Mesothelial cell of epicardium (in vitro differentiated cells): Measurements from ENCODE around the gene TRAP1. TPM values are rescaled to one million over a fixed set of nuclear protein-coding genes. Genes with fewer than 3 reads are reported as not detected.

Source experiments
- DNase-seq, 2 experiments: peaks; one replicate each; pipeline ENCODE4 v3.0.0; 2021; ENCODE audit warnings: low spot score in 2 of 2; ENCODE audit not compliant: unreplicated experiment in 2 of 2
- H3K27ac Mint-ChIP-seq: 2 replicates; pipeline ENCODE4 v1.8.0; 2021; ENCODE audit warnings: mixed read lengths
- H3K27me3 Mint-ChIP-seq: 2 replicates; pipeline ENCODE4 v1.8.0; 2021; ENCODE audit warnings: low read depth, mixed read lengths
- H3K36me3 Mint-ChIP-seq: 2 replicates; pipeline ENCODE4 v1.8.0; 2021; ENCODE audit warnings: mixed read lengths
- H3K4me1 Mint-ChIP-seq: 2 replicates; pipeline ENCODE4 v1.8.0; 2021; ENCODE audit warnings: mixed read lengths
- H3K4me3 Mint-ChIP-seq: 2 replicates; pipeline ENCODE4 v1.8.0; 2021; ENCODE audit warnings: mild to moderate bottlenecking, moderate library complexity, mixed read lengths
- H3K9me3 Mint-ChIP-seq: 2 replicates; pipeline ENCODE4 v1.8.0; 2021; ENCODE audit warnings: mixed read lengths
- total RNA-seq: library from RNA; stranded (reverse); gene quantifications from 3 replicates; pipeline ENCODE4 v1.2.1, GENCODE V29; 2021
- TF ChIP-seq, protein P1 (sequence below): fragments of 200-600 bp; sonication (generic); IDR thresholded peaks from one replicate; pipeline ENCODE4 v1.5.0; 2021; ENCODE audit warnings: antibody characterized with exemption; ENCODE audit not compliant: unreplicated experiment

The TRAP1 gene
- total RNA-seq, 1 donor from 2014 or later, result 149 TPM

DNA sequence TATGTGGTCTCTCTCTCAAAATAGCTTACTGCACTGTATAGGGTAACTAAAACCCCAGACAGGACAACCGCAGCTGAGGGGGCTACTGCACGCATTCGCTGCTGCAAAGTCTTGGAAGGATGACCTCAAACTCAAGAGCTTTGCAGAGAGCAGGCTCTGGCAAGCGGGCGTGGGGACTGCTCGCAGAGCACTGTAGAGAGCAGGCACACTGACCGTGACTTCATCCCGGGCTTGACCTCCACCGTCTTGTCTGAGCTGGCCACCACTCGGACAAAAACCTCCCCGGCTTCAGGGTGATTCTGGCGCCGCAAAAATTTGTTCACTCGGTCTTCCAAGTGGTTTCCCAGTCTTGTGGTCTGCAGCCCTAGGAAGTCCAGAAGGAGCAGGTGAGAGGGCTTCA, 22.9 kb upstream of the TRAP1 start:
- DNase-seq, result no peak
- H3K36me3 Mint-ChIP-seq, result peaks cover 56% of the 10 kb centered on the region
- TF ChIP-seq, protein P1, sequence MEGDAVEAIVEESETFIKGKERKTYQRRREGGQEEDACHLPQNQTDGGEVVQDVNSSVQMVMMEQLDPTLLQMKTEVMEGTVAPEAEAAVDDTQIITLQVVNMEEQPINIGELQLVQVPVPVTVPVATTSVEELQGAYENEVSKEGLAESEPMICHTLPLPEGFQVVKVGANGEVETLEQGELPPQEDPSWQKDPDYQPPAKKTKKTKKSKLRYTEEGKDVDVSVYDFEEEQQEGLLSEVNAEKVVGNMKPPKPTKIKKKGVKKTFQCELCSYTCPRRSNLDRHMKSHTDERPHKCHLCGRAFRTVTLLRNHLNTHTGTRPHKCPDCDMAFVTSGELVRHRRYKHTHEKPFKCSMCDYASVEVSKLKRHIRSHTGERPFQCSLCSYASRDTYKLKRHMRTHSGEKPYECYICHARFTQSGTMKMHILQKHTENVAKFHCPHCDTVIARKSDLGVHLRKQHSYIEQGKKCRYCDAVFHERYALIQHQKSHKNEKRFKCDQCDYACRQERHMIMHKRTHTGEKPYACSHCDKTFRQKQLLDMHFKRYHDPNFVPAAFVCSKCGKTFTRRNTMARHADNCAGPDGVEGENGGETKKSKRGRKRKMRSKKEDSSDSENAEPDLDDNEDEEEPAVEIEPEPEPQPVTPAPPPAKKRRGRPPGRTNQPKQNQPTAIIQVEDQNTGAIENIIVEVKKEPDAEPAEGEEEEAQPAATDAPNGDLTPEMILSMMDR, result no peak
- H3K4me1 Mint-ChIP-seq, result no peaks in the 10 kb centered on the region
- no peaks in the 10 kb centered on the region for H3K27me3 Mint-ChIP-seq
- H3K27ac Mint-ChIP-seq, result no peak overlapping the region
- no peak overlapping the region for H3K4me3 Mint-ChIP-seq
- no peaks in the 10 kb centered on the region for H3K9me3 Mint-ChIP-seq

DNA sequence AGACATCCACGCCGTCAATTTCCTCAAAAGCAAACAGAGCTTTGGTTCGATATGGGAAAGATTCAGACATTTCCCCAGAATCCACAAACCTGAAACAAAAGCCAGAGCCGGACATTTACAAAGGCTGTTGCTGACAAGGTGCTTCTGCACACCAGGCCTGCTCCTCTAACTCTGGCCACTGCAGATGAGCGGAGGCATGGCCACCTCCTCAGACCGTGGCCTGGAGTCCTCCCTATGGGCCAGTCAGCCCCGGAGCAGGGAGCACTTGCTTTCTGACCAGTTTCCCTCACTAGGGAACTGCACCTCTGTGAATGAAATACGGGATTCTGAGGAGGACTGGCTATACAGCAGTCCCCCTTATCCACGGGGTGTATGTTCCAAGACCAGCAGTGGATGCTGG, 22.3 kb upstream of the TRAP1 start:
- no peaks in the 10 kb centered on the region for H3K9me3 Mint-ChIP-seq
- TF ChIP-seq, protein P1, result no peak
- H3K27me3 Mint-ChIP-seq, result no peaks in the 10 kb centered on the region
- H3K4me1 Mint-ChIP-seq, result no peaks in the 10 kb centered on the region
- DNase-seq, result no peak
- H3K36me3 Mint-ChIP-seq, result peaks cover 57% of the 10 kb centered on the region
- H3K27ac Mint-ChIP-seq, result no peak overlapping the region
- no peak overlapping the region for H3K4me3 Mint-ChIP-seq

DNA sequence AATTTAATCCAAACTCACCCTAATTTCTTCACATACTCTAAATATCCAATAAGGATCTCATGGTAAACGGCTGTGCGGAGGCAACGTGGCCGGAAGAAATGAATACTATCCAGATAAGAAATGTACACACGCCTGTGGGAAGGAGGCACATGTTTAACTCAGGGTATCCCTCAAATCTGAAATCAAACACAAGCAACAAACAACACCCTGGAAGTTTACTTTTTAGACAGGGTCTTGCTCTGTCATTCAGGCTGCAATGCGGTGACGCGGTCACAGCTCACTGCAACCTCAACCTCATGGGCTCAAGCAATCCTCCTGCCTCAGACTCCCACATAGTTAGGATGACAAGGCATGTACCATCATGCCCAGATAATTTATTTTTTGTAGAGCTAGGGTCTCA, 21.2 kb upstream of the TRAP1 start:
- Mint-ChIP-seq H3K27me3 (no peaks in the 10 kb centered on the region), H3K4me1 (no peaks in the 10 kb centered on the region), H3K36me3 (peaks cover 61% of the 10 kb centered on the region), H3K4me3 (no peak overlapping the region), H3K27ac (no peak overlapping the region), H3K9me3 (no peaks in the 10 kb centered on the region)
- TF ChIP-seq, protein P1, result no peak
- no peak for DNase-seq

DNA sequence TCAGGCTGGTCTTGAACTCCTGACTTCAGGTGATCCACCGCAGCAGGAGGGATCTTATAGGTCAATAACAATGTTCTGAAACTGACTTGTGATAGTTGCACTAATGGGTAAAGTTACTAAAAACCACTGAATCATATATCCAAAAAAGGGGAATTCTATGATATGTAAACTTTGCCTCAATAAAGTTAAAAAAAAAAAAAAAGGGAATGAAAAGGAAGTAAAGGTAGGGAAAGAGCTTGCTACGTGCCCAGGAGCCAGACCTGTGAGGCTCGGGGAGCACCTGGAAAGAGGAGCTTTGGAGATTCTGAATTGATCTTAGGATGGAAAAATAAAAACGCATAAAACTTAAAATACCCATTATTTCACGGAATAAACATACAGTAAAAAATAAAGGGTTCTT, 20.8 kb upstream of the TRAP1 start:
- no peak overlapping the region for H3K27ac Mint-ChIP-seq
- TF ChIP-seq, protein P1, result no peak

DNA sequence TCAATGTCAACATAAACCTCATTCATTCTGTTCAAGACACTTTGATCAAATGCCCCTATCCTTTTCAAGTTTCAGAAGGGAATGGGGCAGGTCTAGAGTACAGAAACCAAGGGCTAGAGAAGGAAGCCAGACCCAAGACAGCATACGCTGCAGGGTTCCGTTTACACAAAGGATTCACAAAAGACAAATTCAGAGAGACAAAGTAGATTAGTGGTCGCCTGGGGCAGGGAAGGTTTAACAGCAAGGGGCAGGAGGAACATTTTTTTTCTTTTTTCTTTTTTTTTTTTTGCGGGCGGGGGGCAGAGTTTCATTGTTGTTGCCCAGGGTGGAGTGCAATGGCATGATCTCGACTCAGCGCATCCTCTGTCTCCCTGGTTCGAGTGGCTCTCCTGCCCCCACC, 19.9 kb upstream of the TRAP1 start:
- TF ChIP-seq, protein P1, result no peak
- peaks cover 60% of the 10 kb centered on the region for H3K36me3 Mint-ChIP-seq
- no peaks in the 10 kb centered on the region for H3K4me1 Mint-ChIP-seq
- no peaks in the 10 kb centered on the region for H3K27me3 Mint-ChIP-seq
- H3K27ac Mint-ChIP-seq, result no peak overlapping the region
- H3K9me3 Mint-ChIP-seq, result no peaks in the 10 kb centered on the region
- H3K4me3 Mint-ChIP-seq, result no peak overlapping the region
- DNase-seq, result no peak

More for the DNA sequence above, 20.8 kb upstream of the TRAP1 start:
- no peaks in the 10 kb centered on the region for H3K4me1 Mint-ChIP-seq
- H3K27me3 Mint-ChIP-seq, result no peaks in the 10 kb centered on the region
- no peaks in the 10 kb centered on the region for H3K9me3 Mint-ChIP-seq
- peaks cover 61% of the 10 kb centered on the region for H3K36me3 Mint-ChIP-seq
- no peak for DNase-seq
- no peak overlapping the region for H3K4me3 Mint-ChIP-seq

DNA sequence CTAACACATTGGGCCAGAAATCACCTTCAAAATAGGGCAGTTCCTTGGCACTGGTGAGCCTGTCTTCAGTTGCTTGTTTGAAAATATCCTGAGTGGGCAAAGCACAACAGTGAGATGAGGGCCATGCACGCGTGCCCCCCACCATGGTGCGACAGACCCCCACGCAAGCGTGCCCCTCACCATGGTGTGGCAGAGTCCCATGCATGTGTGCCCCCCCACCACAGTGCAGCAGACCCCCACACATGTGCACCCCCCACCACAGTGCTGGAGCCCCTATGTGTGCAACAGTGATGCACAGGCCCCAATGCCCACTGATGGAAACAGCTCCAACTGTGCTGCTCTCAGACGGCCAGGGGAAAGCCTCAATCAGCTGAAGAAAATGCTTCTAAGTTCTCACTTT, 18.8 kb upstream of the TRAP1 start:
- H3K36me3 Mint-ChIP-seq, result peaks cover 63% of the 10 kb centered on the region
- no peak overlapping the region for H3K27ac Mint-ChIP-seq
- no peaks in the 10 kb centered on the region for H3K27me3 Mint-ChIP-seq
- TF ChIP-seq, protein P1, result no peak
- H3K9me3 Mint-ChIP-seq, result no peaks in the 10 kb centered on the region
- no peaks in the 10 kb centered on the region for H3K4me1 Mint-ChIP-seq
- DNase-seq, result no peak
- no peak overlapping the region for H3K4me3 Mint-ChIP-seq
